GM13976 (cell line): ENCODE measurements around the gene PHTF2.

Source experiments
- DNase-seq: peaks from one replicate; pipeline ENCODE4 v3.0.0; 2012; ENCODE audit warnings: low spot score
- in situ Hi-C: fragments of 300-500 bp; cut with MboI; formaldehyde crosslinking; loops from one replicate; pipeline ENCODE4 v1.12.0; 2022; ENCODE audit warnings: low sequenced_read_pairs, mixed read lengths, inconsistent platforms; ENCODE audit not compliant: unreplicated experiment
- TF ChIP-seq, protein P1 (sequence below): IDR thresholded peaks from 2 replicates; pipeline ENCODE4 v1.5.1; 2012; ENCODE audit warnings: borderline replicate concordance, mild to moderate bottlenecking; ENCODE audit not compliant: insufficient read depth; ENCODE audit errors: extremely low read depth, missing control alignments, control extremely low read depth

Gene PHTF2

DNA sequence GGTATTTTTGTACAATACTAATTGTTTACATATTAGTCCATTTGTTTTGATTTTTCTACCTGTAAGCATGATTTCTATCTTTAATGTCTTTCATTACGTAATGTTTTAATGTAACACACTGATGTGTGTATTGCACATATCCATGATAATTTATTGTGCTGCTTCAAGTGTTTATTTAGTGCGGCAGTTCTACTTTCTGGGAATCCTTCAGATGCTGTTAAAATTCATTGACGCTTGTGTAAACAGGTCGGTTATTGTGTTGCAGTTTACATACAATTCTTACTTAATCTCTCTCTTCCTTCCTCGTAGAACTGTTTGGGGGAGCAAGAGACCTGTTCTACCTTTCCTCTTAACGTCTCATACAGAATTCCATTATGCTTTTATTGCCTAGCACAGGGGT lies 7.2 kb upstream of the PHTF2 start:
- in situ Hi-C loops, result loop anchor here (10.0 kb wide), 1 partner anchor 113 kb away; no protein-coding TSS in a partner anchor
- TF ChIP-seq, protein P1, sequence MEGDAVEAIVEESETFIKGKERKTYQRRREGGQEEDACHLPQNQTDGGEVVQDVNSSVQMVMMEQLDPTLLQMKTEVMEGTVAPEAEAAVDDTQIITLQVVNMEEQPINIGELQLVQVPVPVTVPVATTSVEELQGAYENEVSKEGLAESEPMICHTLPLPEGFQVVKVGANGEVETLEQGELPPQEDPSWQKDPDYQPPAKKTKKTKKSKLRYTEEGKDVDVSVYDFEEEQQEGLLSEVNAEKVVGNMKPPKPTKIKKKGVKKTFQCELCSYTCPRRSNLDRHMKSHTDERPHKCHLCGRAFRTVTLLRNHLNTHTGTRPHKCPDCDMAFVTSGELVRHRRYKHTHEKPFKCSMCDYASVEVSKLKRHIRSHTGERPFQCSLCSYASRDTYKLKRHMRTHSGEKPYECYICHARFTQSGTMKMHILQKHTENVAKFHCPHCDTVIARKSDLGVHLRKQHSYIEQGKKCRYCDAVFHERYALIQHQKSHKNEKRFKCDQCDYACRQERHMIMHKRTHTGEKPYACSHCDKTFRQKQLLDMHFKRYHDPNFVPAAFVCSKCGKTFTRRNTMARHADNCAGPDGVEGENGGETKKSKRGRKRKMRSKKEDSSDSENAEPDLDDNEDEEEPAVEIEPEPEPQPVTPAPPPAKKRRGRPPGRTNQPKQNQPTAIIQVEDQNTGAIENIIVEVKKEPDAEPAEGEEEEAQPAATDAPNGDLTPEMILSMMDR, result no peak
- DNase-seq, result no peak

DNA sequence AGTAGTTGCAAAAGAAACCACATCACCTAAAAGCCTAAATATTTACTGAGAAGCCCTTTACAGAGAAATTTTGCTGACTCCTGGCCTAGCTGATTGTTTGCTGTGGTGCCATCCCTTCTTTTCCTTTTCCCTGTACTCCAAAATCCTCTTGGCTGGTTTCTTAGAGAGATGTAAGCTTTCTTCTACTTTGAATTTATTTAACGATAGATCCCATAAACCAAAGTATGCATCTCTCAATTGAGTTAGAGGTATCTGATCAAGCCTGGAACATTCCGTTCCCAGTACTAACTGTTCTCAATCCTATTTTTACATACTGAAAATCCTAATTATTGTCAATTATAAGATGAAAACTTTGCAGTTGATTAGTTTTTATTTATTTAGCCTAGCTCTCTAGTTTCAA lies 6.6 kb upstream of the PHTF2 start:
- in situ Hi-C loops, result loop anchor here (10.0 kb wide), 1 partner anchor 113 kb away; no protein-coding TSS in a partner anchor
- TF ChIP-seq, protein P1, result no peak
- DNase-seq, result no peak

DNA sequence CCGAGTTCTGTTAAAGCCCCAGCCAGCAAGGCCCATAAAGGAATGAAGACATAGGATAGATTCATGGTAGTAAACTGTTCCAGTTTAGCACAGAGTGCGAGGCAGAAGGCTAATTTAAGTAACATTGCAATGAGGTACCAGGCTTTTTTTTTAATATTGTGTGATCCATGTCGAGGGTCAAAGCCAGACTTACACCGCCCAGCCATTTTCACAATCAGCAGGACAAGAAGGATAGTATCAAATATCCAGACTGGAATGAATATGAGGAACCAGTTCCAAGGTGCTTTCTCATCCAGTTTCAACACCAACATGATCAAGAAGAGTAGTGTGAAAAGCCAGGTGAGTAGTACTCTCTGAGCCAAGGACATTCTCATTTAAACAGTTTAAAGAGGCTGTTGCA lies 4.6 kb upstream of the PHTF2 start:
- TF ChIP-seq, protein P1, result no peak
- in situ Hi-C loops, result loop anchor here (10.0 kb wide), 1 partner anchor 111 kb away; no protein-coding TSS in a partner anchor

DNA sequence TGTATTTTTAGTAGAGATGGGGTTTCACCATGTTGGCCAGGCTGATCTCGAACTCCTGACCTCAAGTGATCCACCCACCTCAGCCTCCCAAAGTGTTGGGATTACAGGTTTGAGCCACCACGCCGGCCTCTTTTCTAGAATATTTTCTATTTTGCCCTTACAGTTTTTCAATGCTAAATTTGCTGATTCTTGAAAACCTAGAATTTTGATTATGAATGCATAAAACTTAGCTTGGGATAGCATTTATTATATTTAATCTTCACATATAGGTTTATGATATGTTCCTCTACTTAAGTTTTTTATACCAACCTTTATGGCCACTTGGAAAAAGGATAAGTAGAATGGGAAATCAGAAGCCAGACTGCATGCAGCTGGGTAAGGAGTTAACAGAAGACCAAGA lies 2.5 kb upstream of the PHTF2 start:
- TF ChIP-seq, protein P1, result no peak
- in situ Hi-C loops, result loop anchor here (10.0 kb wide), 1 partner anchor 109 kb away; no protein-coding TSS in a partner anchor
- no peak for DNase-seq

More for the DNA sequence above, 4.6 kb upstream of the PHTF2 start:
- no peak for DNase-seq

DNA sequence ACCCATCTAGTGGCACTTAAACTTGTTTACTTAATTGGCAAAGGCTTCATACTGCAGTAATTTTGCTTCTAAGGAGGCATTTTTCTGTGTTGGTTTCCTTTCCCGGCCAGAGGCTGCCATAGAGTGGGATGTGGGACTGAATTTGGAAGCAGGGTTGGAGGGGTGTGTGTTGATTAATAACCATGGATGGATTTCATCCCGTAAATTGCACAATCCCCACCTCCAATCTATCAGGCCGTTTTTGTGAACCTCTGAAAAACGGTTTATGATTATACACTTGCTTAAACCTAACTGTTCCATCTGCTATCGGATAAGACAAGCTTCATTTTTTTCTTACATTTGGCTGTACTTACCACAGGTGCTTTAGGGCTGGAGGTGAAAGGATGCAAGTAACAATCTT lies 1.6 kb upstream of the PHTF2 start:
- no peak for DNase-seq
- in situ Hi-C loops, result loop anchor here (10.0 kb wide), 1 partner anchor 108 kb away; no protein-coding TSS in a partner anchor
- TF ChIP-seq, protein P1, result no peak

DNA sequence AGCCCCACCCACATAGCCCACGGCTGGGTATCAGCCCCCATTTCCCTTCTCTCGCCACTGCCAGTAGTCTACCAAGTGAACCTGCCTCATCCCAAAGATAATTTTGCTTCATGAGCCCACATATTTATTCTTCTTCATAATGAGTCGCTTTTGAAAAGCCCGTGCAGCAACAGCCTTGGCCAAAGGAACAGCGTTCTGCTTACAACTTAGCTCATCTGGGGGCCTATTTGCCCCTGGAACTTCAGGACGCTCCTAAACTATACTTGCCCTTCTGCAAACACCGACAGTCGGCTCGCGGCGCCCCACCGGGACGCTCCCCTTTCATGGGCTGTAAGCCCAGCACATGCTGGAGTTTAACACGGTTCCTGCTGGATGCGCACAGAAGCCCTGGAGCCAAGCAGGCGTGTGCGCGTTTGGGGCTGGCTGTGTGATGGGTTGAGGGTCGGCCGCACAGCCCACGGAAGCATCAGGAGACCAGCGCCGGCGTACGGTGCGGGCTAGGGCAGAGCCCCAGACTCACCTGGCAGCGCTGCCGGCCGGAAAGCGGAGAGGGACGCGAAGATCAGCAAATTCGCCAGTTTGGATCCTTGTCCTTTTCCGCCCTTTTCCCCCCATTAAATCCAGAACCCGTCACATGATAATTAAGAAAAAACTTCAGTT lies 709 bp upstream of the PHTF2 start:
- TF ChIP-seq, protein P1, result no peak
- DNase-seq, result no peak
- in situ Hi-C loops, result loop anchor here (10.0 kb wide), 1 partner anchor 107 kb away; no protein-coding TSS in a partner anchor
